SK-N-SH treated with all-trans-retinoic acid at 6 μM for 48 hours (cell line): ENCODE measurements around the gene CASTOR1.
A peak's percentile ranks its signal among the peaks of the same experiment; 100 is the strongest.

Experiments
- ATAC-seq: fragments of 200-7000 bp; cut with Tn5 transposase; 3 replicates; pipeline ENCODE4 v1.9.1; 2020; ENCODE audit warnings: mild to moderate bottlenecking, moderate library complexity
- ARNTL ChIP-seq: fragments of 450-650 bp; formaldehyde crosslinking; IDR thresholded peaks from 2 replicates; pipeline ENCODE4 v1.5.0; 2020; ENCODE audit warnings: low read depth, mild to moderate bottlenecking, moderate library complexity, borderline replicate concordance
- BACH2 ChIP-seq: fragments of 250-450 bp; sonication (Bioruptor Pico); IDR thresholded peaks from 2 replicates; pipeline ENCODE4 v1.9.0; 2021; ENCODE audit warnings: mild to moderate bottlenecking, borderline replicate concordance
- CSDC2 ChIP-seq: fragments of 250-450 bp; sonication (Bioruptor Pico); IDR thresholded peaks from 2 replicates; pipeline ENCODE4 v1.5.0; 2020; ENCODE audit warnings: mild to moderate bottlenecking, moderate library complexity
- ESRRG ChIP-seq: fragments of 250-450 bp; sonication (Bioruptor Pico); IDR thresholded peaks from 2 replicates; pipeline ENCODE4 v1.6.1; 2021; ENCODE audit warnings: mild to moderate bottlenecking
- GLIS3 ChIP-seq: fragments of 250-450 bp; sonication (Bioruptor Pico); IDR thresholded peaks from 2 replicates; pipeline ENCODE4 v1.5.0; 2020; ENCODE audit warnings: mild to moderate bottlenecking, moderate library complexity
- ISL1 ChIP-seq: fragments of 250-450 bp; sonication (Bioruptor Pico); IDR thresholded peaks from 2 replicates; pipeline ENCODE4 v2.1.2; 2022; ENCODE audit warnings: mild to moderate bottlenecking, moderate library complexity
- OSR1 ChIP-seq: fragments of 250-450 bp; sonication (Bioruptor Pico); IDR thresholded peaks from 2 replicates; pipeline ENCODE4 v1.8.0; 2022; ENCODE audit warnings: moderate library complexity, mild to moderate bottlenecking, inconsistent platforms
- RARB ChIP-seq: fragments of 250-450 bp; sonication (Bioruptor Pico); IDR thresholded peaks from 2 replicates; pipeline ENCODE4 v1.8.0; 2021; ENCODE audit warnings: mild to moderate bottlenecking, moderate library complexity
- SNAI2 ChIP-seq: fragments of 250-450 bp; sonication (Bioruptor Pico); IDR thresholded peaks from 2 replicates; pipeline ENCODE4 v1.5.0; 2020; ENCODE audit warnings: mild to moderate bottlenecking, moderate library complexity
- TCF4 ChIP-seq: fragments of 250-450 bp; sonication (Bioruptor Pico); IDR thresholded peaks from 2 replicates; pipeline ENCODE4 v1.8.0; 2021; ENCODE audit warnings: mild to moderate bottlenecking, moderate library complexity, borderline replicate concordance
- TOX ChIP-seq: fragments of 250-450 bp; sonication (Bioruptor Pico); IDR thresholded peaks from 2 replicates; pipeline ENCODE4 v1.8.0; 2021; ENCODE audit warnings: mild to moderate bottlenecking, moderate library complexity, borderline replicate concordance
- ZC3H10 ChIP-seq: fragments of 250-450 bp; sonication (Bioruptor Pico); IDR thresholded peaks from 2 replicates; pipeline ENCODE4 v1.5.1; 2021; ENCODE audit warnings: mild to moderate bottlenecking, moderate library complexity
- ZFP3 ChIP-seq: fragments of 250-450 bp; sonication (Bioruptor Pico); IDR thresholded peaks from 2 replicates; pipeline ENCODE4 v1.5.0; 2020; ENCODE audit warnings: mild to moderate bottlenecking, moderate library complexity
- ZFP30 ChIP-seq: fragments of 450-650 bp; formaldehyde crosslinking; IDR thresholded peaks from 2 replicates; pipeline ENCODE4 v1.5.0; 2022; ENCODE audit warnings: mild to moderate bottlenecking, moderate library complexity
- ZNF70 ChIP-seq: fragments of 450-650 bp; formaldehyde crosslinking; IDR thresholded peaks from 2 replicates; pipeline ENCODE4 v1.5.0; 2020; ENCODE audit warnings: mild to moderate bottlenecking, moderate library complexity
- ZNF8 ChIP-seq: fragments of 450-650 bp; formaldehyde crosslinking; IDR thresholded peaks from 2 replicates; pipeline ENCODE4 v1.5.0; 2020; ENCODE audit warnings: mild to moderate bottlenecking, moderate library complexity
- TF ChIP-seq, protein P1 (sequence below): fragments of 250-450 bp; sonication (Bioruptor Pico); IDR thresholded peaks from 2 replicates; pipeline ENCODE4 v1.5.1; 2020; ENCODE audit warnings: low read depth, mild to moderate bottlenecking, moderate library complexity
- TF ChIP-seq, protein P2 (sequence below): fragments of 250-450 bp; sonication (Bioruptor Pico); IDR thresholded peaks from 2 replicates; pipeline ENCODE4 v1.5.1; 2021; ENCODE audit warnings: mild to moderate bottlenecking, moderate library complexity
- TF ChIP-seq, protein P3 (sequence below): fragments of 250-450 bp; sonication (Bioruptor Pico); IDR thresholded peaks from 2 replicates; pipeline ENCODE4 v1.5.0; 2020; ENCODE audit warnings: mild to moderate bottlenecking, moderate library complexity
- TF ChIP-seq, protein P4 (sequence below): fragments of 250-450 bp; sonication (Bioruptor Pico); IDR thresholded peaks from 2 replicates; pipeline ENCODE4 v1.8.0; 2021; ENCODE audit warnings: low read depth, mild to moderate bottlenecking, moderate library complexity, borderline replicate concordance

Gene CASTOR1

DNA sequence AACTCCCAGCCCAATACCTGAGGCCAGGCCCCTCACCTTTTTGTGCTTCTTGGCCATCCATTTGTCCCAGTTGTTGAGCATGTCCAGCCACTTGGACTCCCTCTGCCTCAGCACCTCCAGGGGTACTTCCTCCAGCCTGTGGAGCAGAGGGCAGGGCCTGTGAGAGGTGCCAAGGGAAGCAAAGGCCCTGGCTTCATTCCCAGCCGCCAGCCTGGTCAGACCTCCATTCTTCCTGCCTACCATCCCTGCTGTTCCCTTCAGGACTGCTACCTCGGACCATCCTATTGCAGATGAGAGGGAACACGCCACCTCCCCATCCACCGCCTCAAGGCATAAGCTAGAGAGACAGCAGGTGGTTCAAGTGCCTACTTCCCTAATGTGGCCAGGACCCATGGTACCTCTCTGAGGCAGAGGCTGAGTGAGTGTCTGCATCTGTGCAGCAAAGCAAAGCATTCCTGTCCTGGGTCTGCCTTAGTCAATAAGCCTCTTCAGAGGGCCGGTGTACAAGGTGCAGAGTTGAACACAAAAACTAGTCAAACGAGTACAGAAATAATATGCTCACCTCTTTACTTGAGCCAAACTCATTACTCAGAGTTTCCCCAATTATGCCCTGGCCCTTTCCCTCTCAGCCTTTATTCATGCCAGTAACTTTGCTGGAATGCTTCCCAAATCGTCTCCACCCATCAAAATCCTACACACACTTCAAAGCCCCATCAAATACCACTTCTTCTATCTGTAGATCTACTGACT lies 15.4 kb upstream of the CASTOR1 start:
- peak; percentile 26 for ATAC-seq
- TF ChIP-seq RARB (CRISPR knock-in tag) (no peak), ZFP3 (CRISPR knock-in tag) (peak; percentile 79), GLIS3 (CRISPR knock-in tag) (no peak)

DNA sequence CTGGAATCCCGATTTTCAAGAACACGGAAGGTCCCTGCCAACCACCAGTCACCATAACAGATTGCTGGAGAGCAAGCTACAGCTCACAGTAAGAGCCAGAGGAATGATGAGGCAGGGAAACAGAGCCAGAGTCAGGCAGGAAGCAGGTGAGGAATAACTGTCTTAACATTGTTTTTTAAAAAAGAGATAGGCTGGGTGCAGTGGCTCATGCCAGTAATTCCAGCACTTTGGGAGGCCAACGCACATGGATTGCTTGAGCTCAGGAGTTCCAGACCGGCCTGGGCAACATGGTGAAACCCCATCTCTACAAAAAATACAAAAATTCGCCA lies 13.5 kb upstream of the CASTOR1 start:
- ATAC-seq: no peak
- TF ChIP-seq BACH2 (no peak), OSR1 (CRISPR knock-in tag) (no peak), RARB (CRISPR knock-in tag) (no peak), ZNF8 (CRISPR knock-in tag) (no peak), ESRRG (CRISPR knock-in tag) (no peak), ISL1 (CRISPR knock-in tag) (no peak), ZC3H10 (CRISPR knock-in tag) (no peak), ZFP30 (CRISPR knock-in tag) (no peak), CSDC2 (CRISPR knock-in tag) (no peak), ZNF70 (CRISPR knock-in tag) (no peak), SNAI2 (CRISPR knock-in tag) (no peak), TCF4 (CRISPR knock-in tag) (no peak)
- TF ChIP-seq, protein P1, sequence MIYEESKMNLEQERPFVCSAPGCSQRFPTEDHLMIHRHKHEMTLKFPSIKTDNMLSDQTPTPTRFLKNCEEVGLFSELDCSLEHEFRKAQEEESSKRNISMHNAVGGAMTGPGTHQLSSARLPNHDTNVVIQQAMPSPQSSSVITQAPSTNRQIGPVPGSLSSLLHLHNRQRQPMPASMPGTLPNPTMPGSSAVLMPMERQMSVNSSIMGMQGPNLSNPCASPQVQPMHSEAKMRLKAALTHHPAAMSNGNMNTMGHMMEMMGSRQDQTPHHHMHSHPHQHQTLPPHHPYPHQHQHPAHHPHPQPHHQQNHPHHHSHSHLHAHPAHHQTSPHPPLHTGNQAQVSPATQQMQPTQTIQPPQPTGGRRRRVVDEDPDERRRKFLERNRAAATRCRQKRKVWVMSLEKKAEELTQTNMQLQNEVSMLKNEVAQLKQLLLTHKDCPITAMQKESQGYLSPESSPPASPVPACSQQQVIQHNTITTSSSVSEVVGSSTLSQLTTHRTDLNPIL (CRISPR knock-in tag): no peak

DNA sequence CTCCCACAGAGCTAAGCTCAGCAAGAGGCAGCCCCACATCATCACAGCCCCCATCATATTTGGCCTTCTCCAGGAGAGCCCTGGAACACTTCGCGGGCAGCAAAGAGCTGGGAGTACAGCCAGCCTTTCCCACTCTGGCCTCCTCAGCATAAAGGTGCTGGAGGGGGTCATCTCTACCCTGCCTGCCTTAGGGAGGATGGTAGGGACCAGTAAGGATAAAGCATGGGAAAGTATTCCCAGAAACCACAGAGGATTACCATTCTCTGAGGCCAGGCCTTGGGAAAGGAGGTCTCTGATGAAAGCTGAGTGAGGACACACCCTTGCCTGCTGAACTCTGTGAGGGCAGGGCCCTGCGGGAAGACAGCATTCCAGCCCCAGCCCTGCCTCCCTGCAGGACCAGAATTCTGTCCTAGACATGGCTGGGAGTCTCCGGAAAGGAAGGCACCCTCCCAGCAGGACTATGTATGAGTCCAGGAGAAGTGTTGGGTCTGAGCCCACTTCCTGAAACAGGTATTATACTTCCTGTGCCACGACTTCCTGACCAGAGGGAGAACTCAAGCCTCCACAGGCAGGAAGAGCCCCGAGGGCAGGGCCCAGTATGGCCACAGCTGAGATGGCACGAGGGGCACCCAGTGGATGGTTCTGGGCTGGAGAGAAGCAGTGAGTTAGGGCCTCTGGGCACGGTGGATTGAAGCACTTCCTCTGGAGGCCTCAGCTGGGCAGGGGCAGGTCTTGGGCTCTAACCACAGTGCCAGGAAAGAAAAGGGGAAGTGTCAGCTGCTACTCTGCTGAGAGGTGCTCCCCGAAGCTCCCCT lies 12.9 kb upstream of the CASTOR1 start:
- no peak for TF ChIP-seq TCF4 (CRISPR knock-in tag)
- no peak for TF ChIP-seq ZNF70 (CRISPR knock-in tag)
- no peak for TF ChIP-seq ZFP3 (CRISPR knock-in tag)
- no peak for TF ChIP-seq ARNTL (CRISPR knock-in tag)
- no peak for TF ChIP-seq OSR1 (CRISPR knock-in tag)
- no peak for TF ChIP-seq RARB (CRISPR knock-in tag)
- TF ChIP-seq, protein P2, sequence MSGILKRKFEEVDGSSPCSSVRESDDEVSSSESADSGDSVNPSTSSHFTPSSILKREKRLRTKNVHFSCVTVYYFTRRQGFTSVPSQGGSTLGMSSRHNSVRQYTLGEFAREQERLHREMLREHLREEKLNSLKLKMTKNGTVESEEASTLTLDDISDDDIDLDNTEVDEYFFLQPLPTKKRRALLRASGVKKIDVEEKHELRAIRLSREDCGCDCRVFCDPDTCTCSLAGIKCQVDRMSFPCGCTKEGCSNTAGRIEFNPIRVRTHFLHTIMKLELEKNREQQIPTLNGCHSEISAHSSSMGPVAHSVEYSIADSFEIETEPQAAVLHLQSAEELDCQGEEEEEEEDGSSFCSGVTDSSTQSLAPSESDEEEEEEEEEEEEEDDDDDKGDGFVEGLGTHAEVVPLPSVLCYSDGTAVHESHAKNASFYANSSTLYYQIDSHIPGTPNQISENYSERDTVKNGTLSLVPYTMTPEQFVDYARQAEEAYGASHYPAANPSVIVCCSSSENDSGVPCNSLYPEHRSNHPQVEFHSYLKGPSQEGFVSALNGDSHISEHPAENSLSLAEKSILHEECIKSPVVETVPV (CRISPR knock-in tag): no peak
- TF ChIP-seq ISL1 (CRISPR knock-in tag): no peak
- TF ChIP-seq, protein P3, sequence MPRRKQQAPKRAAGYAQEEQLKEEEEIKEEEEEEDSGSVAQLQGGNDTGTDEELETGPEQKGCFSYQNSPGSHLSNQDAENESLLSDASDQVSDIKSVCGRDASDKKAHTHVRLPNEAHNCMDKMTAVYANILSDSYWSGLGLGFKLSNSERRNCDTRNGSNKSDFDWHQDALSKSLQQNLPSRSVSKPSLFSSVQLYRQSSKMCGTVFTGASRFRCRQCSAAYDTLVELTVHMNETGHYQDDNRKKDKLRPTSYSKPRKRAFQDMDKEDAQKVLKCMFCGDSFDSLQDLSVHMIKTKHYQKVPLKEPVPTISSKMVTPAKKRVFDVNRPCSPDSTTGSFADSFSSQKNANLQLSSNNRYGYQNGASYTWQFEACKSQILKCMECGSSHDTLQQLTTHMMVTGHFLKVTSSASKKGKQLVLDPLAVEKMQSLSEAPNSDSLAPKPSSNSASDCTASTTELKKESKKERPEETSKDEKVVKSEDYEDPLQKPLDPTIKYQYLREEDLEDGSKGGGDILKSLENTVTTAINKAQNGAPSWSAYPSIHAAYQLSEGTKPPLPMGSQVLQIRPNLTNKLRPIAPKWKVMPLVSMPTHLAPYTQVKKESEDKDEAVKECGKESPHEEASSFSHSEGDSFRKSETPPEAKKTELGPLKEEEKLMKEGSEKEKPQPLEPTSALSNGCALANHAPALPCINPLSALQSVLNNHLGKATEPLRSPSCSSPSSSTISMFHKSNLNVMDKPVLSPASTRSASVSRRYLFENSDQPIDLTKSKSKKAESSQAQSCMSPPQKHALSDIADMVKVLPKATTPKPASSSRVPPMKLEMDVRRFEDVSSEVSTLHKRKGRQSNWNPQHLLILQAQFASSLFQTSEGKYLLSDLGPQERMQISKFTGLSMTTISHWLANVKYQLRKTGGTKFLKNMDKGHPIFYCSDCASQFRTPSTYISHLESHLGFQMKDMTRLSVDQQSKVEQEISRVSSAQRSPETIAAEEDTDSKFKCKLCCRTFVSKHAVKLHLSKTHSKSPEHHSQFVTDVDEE (CRISPR knock-in tag): no peak
- no peak for TF ChIP-seq GLIS3 (CRISPR knock-in tag)
- TF ChIP-seq ZNF8 (CRISPR knock-in tag): no peak
- no peak for TF ChIP-seq SNAI2 (CRISPR knock-in tag)
- no peak for TF ChIP-seq TOX (CRISPR knock-in tag)
- TF ChIP-seq ZC3H10 (CRISPR knock-in tag): no peak
- TF ChIP-seq, protein P1 (CRISPR knock-in tag): no peak
- TF ChIP-seq ZFP30 (CRISPR knock-in tag): no peak
- TF ChIP-seq, protein P4, sequence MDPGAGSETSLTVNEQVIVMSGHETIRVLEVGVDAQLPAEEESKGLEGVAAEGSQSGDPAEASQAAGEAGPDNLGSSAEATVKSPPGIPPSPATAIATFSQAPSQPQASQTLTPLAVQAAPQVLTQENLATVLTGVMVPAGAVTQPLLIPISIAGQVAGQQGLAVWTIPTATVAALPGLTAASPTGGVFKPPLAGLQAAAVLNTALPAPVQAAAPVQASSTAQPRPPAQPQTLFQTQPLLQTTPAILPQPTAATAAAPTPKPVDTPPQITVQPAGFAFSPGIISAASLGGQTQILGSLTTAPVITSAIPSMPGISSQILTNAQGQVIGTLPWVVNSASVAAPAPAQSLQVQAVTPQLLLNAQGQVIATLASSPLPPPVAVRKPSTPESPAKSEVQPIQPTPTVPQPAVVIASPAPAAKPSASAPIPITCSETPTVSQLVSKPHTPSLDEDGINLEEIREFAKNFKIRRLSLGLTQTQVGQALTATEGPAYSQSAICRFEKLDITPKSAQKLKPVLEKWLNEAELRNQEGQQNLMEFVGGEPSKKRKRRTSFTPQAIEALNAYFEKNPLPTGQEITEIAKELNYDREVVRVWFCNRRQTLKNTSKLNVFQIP (CRISPR knock-in tag): no peak
- no peak for TF ChIP-seq BACH2
- TF ChIP-seq, all 23 proteins: peak for 0
- ATAC-seq: no peak
